ENCODE data around the gene KIF27.

Gene KIF27

DNA sequence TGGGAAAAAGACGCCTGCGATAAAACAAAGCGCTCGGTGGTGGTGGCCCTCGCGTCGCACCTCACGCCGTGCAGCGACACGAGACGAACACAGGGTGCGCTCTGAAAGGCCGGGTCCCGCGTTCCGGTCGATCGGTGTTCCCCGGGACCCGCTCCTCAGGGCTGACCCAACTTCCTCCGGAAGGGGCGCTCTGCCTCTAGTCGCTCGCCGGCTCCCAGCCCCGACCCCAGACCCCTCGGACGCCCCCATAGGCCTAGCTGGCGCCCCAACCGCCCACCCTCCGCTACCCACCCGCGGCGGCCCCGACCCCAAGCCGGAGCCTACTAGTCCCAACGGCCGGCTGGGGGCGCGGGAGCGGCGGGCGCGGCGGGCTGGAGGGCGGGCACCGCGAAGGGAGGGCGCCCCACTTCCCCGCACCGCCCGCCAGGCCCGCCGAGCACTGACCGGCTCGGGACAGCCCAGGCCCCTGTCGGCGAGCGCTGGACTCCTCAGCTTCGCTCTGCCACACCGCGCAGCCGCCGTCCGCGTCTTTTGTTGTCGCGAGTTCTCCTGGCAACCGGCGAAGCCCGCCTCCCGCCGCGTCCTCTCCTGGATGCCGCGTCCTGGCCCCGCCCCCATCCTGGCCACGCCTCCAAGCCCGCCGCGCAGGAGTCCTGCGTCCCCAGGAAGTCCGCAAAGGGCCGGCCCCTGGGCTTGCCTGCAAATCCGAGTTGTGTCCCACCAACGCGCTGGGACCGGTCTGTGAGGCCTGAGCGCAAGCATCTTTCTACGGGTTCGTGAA is at the start of gene KIF27:
Gene KIF27, minus strand, starts transcription at position 506 of the 781 bp plus-strand sequence. CDS start 5,841 bp downstream, outside the sequence.
- Histone ChIP-seq H3K4me3 (peak within 1 kb of the TSS; percentile 94), H3K27ac (peak within 1 kb of the TSS; percentile 98)
- peak; percentile 99 for DNase-seq (ENCODE audit: low spot score)
- TF ChIP-seq CTCF (IDR thresholded peaks at IDR 0.05) = peak; percentile 19

GRCh38 chr9:83969602-83970001 is 48.4 kb upstream of the KIF27 start:
- Histone ChIP-seq H3K27ac (no peak overlapping the region), H3K4me3 (no peak overlapping the region)
- TF ChIP-seq CTCF (IDR thresholded peaks at IDR 0.05) = no peak
- no peak for DNase-seq (ENCODE audit: low spot score)

DNA sequence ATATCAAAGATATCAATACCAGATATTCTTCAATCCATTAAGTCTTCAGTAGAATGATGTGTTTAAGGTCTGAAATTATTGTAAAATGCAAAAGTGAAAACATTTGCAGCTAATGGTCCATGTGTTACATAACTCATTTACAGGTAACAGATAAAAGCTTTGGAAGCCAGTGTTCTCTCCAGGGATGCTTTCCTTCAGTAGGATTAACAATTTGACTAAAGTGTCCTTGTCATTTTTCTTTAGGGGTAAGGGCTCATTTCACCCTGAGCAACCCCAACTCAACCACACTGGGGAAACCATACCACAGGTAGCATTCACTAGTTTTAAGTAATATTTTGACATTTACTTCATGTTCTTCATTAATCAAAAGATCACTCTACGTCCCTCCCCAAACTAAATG is 45.8 kb upstream of the KIF27 start:
- Histone ChIP-seq H3K4me3 (no peak overlapping the region), H3K27ac (no peak overlapping the region)
- TF ChIP-seq CTCF (IDR thresholded peaks at IDR 0.05) = no peak
- no peak for DNase-seq (ENCODE audit: low spot score)

GRCh38 chr9:83966209-83966582 is 45.0 kb upstream of the KIF27 start:
- Histone ChIP-seq H3K27ac (no peak overlapping the region), H3K4me3 (no peak overlapping the region)
- TF ChIP-seq CTCF (IDR thresholded peaks at IDR 0.05) = no peak
- no peak for DNase-seq (ENCODE audit: low spot score)

- Histone ChIP-seq H3K4me3 (no peak overlapping the region), H3K27ac (no peak overlapping the region)
- TF ChIP-seq CTCF (IDR thresholded peaks at IDR 0.05) = no peak
- no peak for DNase-seq (ENCODE audit: low spot score)
These were observed 44.3 kb upstream of the KIF27 start for GRCh38 chr9:83965350-83966208.

- no peak overlapping the region for H3K27ac ChIP-seq
- DNase-seq (ENCODE audit: low spot score) = no peak
- no peak for TF ChIP-seq CTCF (IDR thresholded peaks at IDR 0.05)
- no peak overlapping the region for H3K4me3 ChIP-seq
These were observed 43.7 kb upstream of the KIF27 start for GRCh38 chr9:83964973-83965349.
